SK-N-MC (cell line): Measurements from ENCODE around the gene CEP76.

ENCODE experiments used
- DNase-seq: peaks from one replicate; pipeline ENCODE4 v3.0.0-alpha.2; 2011; ENCODE audit warnings: low read depth, low spot score
- H3K27ac ChIP-seq: fragments of 200-600 bp; sonication (generic); 2 replicates; pipeline ENCODE4 v1.5.1; 2016; ENCODE audit warnings: mixed run types
- H3K36me3 ChIP-seq: fragments of 200-600 bp; sonication (generic); 2 replicates; pipeline ENCODE4 v1.6.1; 2017; ENCODE audit warnings: antibody characterized with exemption, low read length, mixed read lengths; ENCODE audit not compliant: insufficient read depth
- H3K4me3 ChIP-seq: fragments of 200-600 bp; sonication (generic); 2 replicates; pipeline ENCODE4 v1.5.1; 2016
- H3K9ac ChIP-seq: fragments of 200-600 bp; sonication (generic); 2 replicates; pipeline ENCODE4 v1.8.0; 2017; ENCODE audit warnings: mixed run types, mixed read lengths; ENCODE audit not compliant: insufficient read length
- H3K9me3 ChIP-seq: fragments of 200-600 bp; sonication (generic); 2 replicates; pipeline ENCODE4 v1.6.1; 2017; ENCODE audit warnings: low read depth, mild to moderate bottlenecking, antibody characterized with exemption, low read length, moderate library complexity, mixed read lengths
- EZH2 ChIP-seq: fragments of 200-600 bp; sonication (generic); IDR thresholded peaks from one replicate; pipeline ENCODE4 v1.6.1; 2017; ENCODE audit warnings: antibody characterized with exemption
- FOXP2 ChIP-seq: optimal IDR thresholded peaks from 2 replicates; pipeline ENCODE3; 2011; ENCODE audit warnings: mild to moderate bottlenecking, moderate library complexity; ENCODE audit not compliant: insufficient read depth; ENCODE audit errors: extremely low read length, control extremely low read depth
- POLR2AphosphoS5 ChIP-seq: IDR thresholded peaks from 2 replicates; pipeline ENCODE4 v1.6.1; 2012; ENCODE audit warnings: mild to moderate bottlenecking, low read depth, low read length, borderline replicate concordance

The CEP76 gene

DNA sequence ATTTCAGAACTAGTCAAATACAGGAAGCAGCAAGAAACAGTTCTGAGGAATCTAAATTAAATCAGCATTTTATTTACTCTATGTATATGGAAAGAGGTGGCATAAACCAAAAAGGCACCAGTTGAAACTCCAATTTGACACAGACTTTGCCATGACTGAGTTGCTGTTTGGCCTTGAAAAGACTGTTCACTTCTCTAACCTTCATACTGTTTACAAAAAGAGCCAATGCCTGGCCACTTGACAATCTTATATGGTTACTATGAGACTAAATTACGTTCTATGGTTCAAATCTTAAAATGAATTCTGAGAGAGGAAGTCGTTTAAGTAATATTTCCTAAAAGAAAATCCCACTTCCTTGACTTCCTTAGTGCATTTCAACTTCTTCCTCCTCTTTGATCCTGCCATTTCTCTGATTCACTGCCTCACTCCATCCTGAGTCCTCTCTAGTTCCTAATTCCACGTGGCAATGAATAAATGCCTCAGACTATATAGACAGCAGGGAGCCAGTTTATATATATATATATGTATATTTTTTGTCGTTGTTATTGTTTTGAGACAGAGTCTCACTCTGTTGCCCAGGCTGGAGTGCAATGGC is 13.2 kb downstream of the CEP76 start:
- no peak for DNase-seq
- peaks cover 4% of the 10 kb centered on the region for H3K36me3 ChIP-seq
- H3K27ac ChIP-seq, result peak overlapping the region; percentile 30; the same call in 1 of the 2 replicates
- no peak overlapping the region for H3K9ac ChIP-seq
- no peak for TF ChIP-seq FOXP2
- TF ChIP-seq EZH2, result no peak
- TF ChIP-seq POLR2AphosphoS5, result no peak
- H3K9me3 ChIP-seq, result no peaks in the 10 kb centered on the region
- H3K4me3 ChIP-seq, result no peak overlapping the region

DNA sequence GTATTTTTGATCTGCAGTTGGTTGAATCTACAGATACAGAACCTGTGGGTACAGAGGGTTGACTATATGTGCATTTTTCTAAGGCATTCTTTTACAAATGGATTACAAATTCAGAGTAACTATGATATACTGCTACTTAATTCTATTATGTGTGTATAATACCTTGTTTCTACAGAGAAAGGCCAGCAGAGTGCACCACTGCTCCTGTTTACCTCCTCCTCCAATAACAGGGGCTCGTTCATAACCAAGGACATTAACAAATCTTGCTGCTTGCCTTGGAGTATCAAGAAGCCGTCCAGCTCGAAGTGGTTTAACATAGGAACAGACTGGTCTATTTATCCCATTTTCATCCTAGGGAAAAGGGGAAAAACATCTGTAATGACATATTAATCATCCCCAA is 16.4 kb downstream of the CEP76 start:
- H3K9ac ChIP-seq, result no peak overlapping the region
- H3K4me3 ChIP-seq, result no peak overlapping the region
- no peak for DNase-seq
- peaks cover 4% of the 10 kb centered on the region for H3K36me3 ChIP-seq
- H3K27ac ChIP-seq, result no peak overlapping the region
- no peak for TF ChIP-seq POLR2AphosphoS5
- no peak for TF ChIP-seq FOXP2
- no peak for TF ChIP-seq EZH2
- H3K9me3 ChIP-seq, result no peaks in the 10 kb centered on the region

- DNase-seq, result no peak
- H3K4me3 ChIP-seq, result peak overlapping the region; percentile 47; the same call in 1 of the 2 replicates
- peaks cover 27% of the 10 kb centered on the region for H3K36me3 ChIP-seq
- H3K27ac ChIP-seq, result peak overlapping the region; percentile 90
- H3K9ac ChIP-seq, result peak overlapping the region; percentile 61
- TF ChIP-seq FOXP2 (no peak), EZH2 (no peak), POLR2AphosphoS5 (peak; percentile 80)
- H3K9me3 ChIP-seq, result no peaks in the 10 kb centered on the region
These were observed 23.2 kb downstream of the CEP76 start for GRCh38 chr18:12679183-12679786.

DNA sequence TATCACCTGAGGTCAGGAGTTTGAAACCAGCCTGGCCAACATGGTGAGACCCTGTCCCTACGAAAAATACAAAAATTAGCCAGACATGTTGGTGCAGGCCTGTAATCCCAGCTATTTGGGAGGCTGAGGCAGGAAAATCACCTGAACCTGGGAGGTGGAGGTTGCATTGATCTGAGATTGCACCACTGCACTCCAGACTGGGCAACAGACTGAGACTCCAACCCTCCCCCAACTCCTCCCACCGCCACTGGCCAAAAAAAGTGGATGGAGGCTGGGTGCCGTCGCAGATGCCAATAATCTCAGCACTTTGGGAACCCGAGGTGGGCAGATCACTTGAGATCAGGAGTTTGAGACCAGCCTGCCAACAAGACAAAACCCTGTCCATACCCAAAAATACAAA is 34.5 kb downstream of the CEP76 start:
- H3K27ac ChIP-seq, result no peak overlapping the region
- TF ChIP-seq FOXP2, result no peak
- TF ChIP-seq POLR2AphosphoS5, result no peak
- TF ChIP-seq EZH2, result no peak
- no peak overlapping the region for H3K9ac ChIP-seq
- peaks cover 7% of the 10 kb centered on the region; the same call in 1 of the 2 replicates for H3K36me3 ChIP-seq
- no peak overlapping the region for H3K4me3 ChIP-seq
- DNase-seq, result no peak
- H3K9me3 ChIP-seq, result no peaks in the 10 kb centered on the region

DNA sequence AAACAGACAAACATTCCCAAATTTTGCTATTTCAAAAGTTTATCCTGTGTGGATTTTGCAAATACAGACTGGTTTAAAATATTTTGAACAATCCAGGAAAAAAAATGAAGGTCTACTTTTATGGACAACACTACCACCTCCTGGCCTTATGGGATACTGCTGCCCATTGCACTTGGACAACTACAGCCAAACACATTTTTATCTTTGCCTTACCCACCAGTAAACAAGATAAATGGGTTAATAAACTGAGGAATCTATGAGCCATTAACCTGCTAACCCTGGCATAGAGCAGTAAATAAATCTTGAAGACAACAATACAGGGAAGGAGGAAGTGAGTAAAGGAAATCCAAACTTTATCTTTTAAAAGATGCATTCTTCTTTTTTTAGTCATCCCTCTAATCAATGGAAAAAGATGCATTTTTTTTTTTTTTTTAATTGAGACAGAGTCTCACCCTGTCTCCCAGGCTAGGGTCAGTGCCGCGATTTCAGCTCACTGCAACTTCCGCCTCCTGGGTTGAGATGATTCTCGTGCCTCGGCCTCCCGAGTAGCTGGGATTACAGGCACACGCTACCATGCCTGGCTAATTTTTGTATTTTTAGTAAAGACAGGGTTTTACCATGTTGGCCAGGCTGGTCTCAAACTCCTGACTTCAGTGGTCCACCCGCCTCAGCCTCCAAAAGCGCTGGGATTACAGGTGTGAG is 42.5 kb downstream of the CEP76 start:
- Histone ChIP-seq H3K9ac (no peak overlapping the region), H3K4me3 (no peak overlapping the region), H3K36me3 (no peaks in the 10 kb centered on the region), H3K9me3 (no peaks in the 10 kb centered on the region), H3K27ac (no peak overlapping the region)
- TF ChIP-seq POLR2AphosphoS5 (no peak), FOXP2 (no peak), EZH2 (no peak)
- DNase-seq, result peak; percentile 44

GRCh38 chr18:12658426-12659138 is 43.9 kb downstream of the CEP76 start:
- Histone ChIP-seq H3K4me3 (no peak overlapping the region), H3K27ac (0 out of 2 replicates have a peak overlapping the region, but pooled peaks have one; percentile 20), H3K36me3 (no peaks in the 10 kb centered on the region), H3K9me3 (no peaks in the 10 kb centered on the region), H3K9ac (no peak overlapping the region)
- DNase-seq, result no peak
- TF ChIP-seq POLR2AphosphoS5, result no peak
- TF ChIP-seq EZH2, result no peak
- no peak for TF ChIP-seq FOXP2

- H3K4me3 ChIP-seq, result peak within 1 kb of the TSS; percentile 99
- H3K9me3 ChIP-seq, result no peaks in the 10 kb centered on the region
- H3K36me3 ChIP-seq, result no peaks in the 10 kb centered on the region
- 0 out of 2 replicates have a peak within 1 kb of the TSS, but pooled peaks have one; percentile 20 for H3K27ac ChIP-seq
- no peak for TF ChIP-seq FOXP2
- TF ChIP-seq POLR2AphosphoS5, result no peak
- no peak for TF ChIP-seq EZH2
- H3K9ac ChIP-seq, result peak within 1 kb of the TSS; percentile 87
- DNase-seq, result no peak
These were observed 44.7 kb downstream of the CEP76 start, which contains the start of gene SPIRE1 for GRCh38 chr18:12657684-12658425. SPIRE1 (minus strand) TSS chr18:12658107; CDS start chr18:12657866, 241 bp downstream.

- peak overlapping the region; percentile 99 for H3K4me3 ChIP-seq
- H3K9me3 ChIP-seq, result no peaks in the 10 kb centered on the region
- DNase-seq, result no peak
- no peak for TF ChIP-seq FOXP2
- TF ChIP-seq POLR2AphosphoS5, result no peak
- TF ChIP-seq EZH2, result no peak
- peak overlapping the region; percentile 87 for H3K9ac ChIP-seq
- no peak overlapping the region for H3K27ac ChIP-seq
- no peaks in the 10 kb centered on the region for H3K36me3 ChIP-seq
These were observed 45.4 kb downstream of the CEP76 start for GRCh38 chr18:12656938-12657683.
